Activated CD4-positive, alpha-beta T cell treated with anti-CD3 and anti-CD28 coated beads, Interleukin-2, amount 50 U/mL, for 4 hours (primary cell): ENCODE data around the gene IRF7.

ENCODE experiments used
- DNase-seq, 2 experiments: peaks; one replicate each; pipeline ENCODE4 v3.0.0-alpha.2; 2020

The IRF7 gene

DNA sequence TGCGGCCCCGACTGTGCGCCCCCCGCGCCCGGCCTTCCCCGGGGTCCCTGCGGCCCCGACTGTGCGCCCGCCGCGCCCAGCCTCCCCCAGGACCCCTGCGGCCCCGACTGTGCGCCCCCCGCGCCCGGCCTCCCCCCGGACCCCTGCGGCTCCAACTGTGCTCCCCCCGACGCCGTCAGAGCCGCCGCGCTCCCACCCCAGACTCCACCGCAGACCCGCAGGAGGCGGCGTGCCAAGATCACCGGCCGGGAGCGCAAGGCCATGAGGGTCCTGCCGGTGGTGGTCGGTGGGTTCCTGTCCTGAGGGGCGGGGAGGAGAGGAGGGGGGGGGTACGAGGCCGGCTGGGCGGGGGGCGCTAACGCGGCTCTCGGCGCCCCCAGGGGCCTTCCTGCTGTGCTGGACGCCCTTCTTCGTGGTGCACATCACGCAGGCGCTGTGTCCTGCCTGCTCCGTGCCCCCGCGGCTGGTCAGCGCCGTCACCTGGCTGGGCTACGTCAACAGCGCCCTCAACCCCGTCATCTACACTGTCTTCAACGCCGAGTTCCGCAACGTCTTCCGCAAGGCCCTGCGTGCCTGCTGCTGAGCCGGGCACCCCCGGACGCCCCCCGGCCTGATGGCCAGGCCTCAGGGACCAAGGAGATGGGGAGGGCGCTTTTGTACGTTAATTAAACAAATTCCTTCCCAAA lies 24.4 kb upstream of the IRF7 start:
- no peak for DNase-seq

DNA sequence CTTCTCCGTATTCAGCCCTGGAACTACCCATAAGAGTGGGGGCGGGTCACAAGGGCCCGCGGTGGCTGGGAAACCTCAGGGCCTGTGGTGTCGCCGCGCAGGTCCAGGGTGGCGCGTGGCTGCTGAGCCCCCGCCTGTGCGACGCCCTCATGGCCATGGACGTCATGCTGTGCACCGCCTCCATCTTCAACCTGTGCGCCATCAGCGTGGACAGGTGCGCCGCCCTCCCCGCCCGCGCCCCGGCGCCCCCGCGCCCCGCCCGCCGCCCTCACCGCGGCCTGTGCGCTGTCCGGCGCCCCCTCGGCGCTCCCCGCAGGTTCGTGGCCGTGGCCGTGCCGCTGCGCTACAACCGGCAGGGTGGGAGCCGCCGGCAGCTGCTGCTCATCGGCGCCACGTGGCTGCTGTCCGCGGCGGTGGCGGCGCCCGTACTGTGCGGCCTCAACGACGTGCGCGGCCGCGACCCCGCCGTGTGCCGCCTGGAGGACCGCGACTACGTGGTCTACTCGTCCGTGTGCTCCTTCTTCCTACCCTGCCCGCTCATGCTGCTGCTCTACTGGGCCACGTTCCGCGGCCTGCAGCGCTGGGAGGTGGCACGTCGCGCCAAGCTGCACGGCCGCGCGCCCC lies 23.7 kb upstream of the IRF7 start:
- no peak for DNase-seq

DNA sequence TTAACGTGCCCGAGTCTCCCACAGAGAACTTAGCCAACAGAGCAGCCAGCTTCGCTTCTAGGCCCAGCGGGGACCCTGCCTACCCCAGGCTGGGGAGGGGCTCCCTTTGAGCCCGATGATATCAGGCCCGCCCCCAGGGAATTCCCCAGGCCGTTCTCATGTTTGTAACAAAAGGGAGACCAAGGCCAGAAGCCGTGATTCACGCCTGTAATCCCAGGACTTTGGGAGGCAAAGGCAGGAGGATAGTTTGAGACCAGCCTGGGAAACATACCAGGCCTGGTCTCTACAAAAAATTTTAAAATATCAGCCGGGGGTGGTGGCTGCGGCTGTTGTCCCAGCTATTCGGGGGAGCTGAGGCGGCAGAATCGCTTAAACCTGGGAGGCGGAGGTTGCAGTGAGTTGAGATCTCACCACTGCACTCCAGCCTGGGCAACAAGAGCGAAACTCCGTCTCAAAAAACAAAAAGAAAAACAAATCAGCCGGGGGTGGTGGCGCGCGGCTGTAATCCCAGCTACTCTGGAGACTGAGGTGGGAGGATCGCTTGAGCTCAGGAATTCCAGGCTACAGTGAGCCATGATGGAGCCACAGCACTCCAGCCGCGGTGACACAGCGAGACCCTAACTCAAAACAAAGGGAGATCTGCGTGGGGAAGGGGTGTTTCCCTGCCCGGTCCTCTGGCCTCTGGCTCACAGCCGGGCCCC lies 23.0 kb upstream of the IRF7 start:
- DNase-seq: no peak

DNA sequence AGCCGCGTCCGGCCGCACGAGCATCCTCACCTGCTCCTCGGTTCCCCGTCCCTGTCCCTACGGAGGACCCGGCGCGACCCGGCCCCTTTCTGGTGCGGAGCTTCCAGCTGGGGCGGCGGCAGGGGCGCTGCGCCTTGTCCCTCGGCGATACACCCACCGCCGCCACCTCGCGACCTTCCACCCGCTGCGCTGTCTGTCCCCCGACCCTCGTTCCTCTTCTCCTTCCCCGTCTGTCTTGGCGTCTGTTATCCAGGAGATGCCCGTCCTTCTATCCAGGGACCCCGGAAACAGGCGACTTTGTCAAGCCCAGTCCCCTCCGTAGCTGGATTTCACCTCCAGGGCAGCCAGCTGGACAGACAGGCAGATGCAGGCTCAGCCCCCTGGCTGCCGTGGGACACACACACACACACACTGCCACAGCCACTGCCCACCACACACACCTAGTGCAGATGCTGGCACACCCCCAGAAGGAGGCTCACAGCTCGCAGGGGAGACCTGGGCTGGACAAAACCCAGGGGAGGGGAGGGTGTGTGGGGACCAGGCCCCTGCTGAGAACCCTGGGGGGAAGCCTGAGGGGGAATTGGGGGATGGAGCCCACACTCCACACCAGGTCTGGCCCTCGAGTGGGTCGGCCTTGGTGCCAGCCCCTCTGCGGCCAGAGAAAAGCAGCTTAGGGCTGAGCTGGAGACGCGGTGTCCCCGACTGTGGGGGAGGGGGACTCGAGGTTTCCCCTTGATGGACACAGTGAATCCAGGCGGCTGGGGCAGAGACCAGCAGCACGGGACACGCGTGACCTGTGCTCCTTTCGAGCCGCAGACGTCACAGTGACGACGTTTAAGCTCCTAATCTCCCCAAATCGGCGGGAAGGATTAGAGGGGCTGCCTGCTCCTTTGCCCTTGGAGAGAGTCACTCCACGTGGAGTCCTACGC lies 22.1 kb upstream of the IRF7 start:
- no peak for DNase-seq

DNA sequence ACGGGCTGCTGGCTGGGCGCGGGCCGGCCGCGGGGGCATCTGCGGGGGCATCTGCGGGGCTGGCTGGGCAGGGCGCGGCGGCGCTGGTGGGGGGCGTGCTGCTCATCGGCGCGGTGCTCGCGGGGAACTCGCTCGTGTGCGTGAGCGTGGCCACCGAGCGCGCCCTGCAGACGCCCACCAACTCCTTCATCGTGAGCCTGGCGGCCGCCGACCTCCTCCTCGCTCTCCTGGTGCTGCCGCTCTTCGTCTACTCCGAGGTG lies 21.5 kb upstream of the IRF7 start:
- DNase-seq: no peak

DNA sequence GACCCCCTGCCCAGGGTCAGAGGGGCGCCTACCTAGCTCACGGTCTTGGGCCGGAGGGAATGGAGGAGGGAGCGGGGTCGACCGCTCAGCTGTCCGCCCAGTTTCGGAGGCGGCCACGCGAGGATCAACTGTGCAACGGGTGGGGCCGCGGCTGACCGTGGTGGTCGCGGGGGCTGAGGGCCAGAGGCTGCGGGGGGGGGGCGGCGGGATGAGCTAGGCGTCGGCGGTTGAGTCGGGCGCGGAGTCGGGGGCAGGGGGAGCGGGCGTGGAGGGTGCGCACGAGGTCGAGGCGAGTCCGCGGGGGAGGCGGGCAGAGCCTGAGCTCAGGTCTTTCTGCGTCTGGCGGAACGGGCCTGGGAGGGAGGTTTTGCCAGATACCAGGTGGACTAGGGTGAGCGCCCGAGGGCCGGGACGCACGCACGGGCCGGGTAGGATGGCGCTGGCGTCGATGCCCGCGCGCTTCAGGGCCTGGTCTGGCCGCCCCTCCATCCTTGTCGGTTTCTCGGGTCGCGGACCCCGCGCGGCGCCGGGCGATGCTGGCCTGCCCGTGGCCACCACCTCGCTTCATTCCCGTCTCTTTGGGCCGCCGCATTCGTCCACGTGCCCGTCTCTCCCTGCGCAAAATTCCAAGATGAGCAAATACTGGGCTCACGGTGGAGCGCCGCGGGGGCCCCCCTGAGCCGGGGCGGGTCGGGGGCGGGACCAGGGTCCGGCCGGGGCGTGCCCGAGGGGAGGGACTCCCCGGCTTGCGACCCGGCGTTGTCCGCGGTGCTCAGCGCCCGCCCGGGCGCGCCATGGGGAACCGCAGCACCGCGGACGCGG lies 21.0 kb upstream of the IRF7 start, which contains the start of gene DRD4:
Gene DRD4, plus strand, starts transcription at position 759 of the 822 bp plus-strand sequence. Its CDS starts 36 bp downstream, at position 795.
- DNase-seq: no peak

DNA sequence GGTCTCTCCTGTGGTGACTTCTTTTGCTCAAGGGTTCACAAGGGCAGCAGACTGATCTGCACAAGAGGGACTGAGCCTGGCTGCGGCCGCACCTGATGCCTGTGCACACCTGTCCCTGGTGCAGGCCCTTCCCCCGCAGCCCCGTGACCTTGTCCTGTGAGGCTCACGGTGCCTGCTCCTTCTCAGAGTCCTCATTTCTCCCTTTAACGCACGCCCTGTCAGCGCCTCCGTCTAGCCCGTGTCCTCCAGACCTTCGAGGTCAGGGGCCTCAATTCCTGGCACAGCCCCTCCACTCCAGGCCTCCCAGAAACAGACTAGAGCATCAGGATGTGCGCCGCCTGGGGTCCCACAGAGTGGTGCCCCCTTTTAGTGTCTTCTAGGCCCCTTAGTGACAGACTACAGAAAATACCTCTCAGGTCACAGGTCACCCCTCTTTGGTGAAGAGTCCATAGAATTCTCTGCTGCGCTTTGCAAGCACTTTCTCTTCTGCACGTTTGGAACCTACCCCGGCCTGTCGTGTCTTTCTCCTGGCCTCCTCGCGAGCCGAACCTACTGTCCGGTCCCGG lies 20.3 kb upstream of the IRF7 start:
- no peak for DNase-seq

DNA sequence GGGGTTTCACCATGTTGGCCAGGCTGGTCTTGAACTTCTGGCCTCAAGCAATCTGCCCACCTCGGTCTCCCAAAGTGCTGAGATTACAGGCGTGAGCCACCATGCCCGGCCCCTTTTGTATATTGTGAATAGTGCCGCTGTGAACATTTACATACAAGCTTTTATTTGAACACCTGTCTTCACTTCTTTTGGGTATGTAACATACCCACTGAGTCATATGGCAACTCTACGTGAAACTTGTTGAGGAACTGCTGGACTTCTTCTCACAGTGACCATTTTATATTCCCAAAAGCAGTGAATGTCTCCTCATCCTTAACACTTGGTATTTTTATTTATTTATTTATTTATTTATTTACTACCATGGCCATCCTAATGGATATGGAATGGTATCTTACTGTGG lies 15.1 kb upstream of the IRF7 start:
- DNase-seq: no peak

DNA sequence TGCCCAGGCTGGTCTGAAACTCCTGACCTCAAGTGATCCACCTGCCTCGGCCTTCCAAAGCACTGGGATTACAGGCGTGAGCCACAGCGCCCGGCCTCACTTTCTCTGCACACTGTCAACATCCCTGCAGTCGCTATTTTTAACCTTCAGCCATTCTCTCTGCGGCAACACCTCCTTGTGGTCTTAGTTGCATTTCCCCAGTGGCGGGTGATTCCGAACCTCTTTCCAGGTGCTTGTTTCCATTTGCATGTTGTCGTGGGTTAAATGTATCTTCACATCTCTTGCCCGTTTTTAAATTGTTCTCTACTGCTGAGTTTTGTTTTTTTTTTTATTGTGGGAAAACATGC lies 13.5 kb upstream of the IRF7 start:
- DNase-seq: no peak

DNA sequence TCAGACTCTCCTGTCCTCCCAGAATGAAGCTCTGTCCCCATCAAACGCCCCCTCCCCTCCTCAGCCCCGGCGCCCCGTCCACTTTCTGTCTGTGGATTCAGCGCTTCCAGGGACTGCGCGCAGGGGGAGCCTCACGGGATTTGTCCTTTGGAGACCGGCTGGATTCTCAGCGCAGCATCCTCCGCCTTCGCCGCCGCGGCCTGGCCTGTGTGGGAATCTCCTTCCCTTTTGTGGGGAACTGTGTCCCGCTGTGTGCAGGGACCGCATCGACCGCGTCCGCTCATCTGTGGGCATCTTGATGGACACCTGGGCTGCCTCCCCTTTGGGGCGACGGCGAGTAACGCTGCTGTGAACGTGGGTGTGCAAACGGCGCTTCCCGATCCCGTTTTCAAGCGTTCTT lies 12.3 kb upstream of the IRF7 start:
- no peak for DNase-seq

DNA sequence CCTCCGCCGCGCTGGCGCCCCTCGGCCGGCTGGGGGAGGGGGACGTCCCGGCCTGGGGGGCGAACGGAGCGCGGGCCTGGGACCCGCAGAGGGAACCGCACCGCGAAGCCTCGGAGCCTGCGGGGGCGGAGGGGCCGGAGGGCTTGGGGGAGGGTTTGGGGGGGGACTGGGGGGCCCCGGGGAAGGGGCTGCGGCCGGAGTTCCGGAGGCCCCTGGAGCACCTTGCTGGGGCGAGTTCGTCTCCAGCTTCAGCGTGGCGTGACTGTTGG lies 11.5 kb upstream of the IRF7 start:
- no peak for DNase-seq

DNA sequence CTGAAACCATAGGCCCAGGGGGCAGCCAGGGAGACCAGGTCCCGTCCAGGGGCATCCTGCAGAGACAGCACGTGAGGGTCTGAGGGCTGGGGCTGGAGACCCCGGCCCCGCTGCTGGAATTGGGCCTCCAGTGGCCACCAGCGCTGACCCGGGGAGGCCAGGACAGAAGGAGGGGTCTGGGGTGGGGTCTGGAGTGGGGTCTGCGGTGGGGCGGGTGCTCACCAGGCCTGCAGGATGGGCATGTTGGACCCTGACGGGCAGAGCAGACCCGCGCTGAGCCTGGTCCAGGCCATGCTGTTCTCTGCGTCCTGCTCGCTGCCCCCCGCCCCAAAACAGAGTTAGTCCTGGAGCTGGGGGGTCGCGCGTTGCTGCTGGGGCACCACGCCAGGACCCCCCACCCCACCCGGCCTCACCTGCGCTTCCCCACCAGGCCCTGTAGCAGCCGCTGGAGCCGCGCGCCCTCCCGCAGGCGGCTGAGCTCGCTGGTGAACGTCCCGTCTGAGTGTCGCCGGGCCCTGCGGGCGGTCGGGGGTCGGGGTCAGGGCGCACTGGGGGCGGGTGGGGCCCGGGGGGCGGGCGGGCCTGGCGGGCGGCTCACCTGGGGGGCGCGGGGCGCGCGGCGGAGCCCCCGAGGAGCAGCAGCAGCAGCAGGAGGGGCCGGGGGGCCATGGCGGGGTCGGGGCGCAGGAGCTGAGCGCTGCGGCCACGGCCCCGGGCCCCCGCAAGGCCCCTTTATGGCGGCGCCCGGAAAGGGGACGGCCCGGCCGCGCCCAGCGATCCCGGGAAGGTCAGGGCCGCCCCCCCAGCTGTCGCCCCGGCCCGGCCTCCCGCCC lies 10.9 kb upstream of the IRF7 start, which contains the start of gene SCT:
Gene SCT, minus strand, starts transcription at position 707 of the 833 bp plus-strand sequence. Its CDS starts 38 bp downstream, at position 669.
- DNase-seq: no peak

DNA sequence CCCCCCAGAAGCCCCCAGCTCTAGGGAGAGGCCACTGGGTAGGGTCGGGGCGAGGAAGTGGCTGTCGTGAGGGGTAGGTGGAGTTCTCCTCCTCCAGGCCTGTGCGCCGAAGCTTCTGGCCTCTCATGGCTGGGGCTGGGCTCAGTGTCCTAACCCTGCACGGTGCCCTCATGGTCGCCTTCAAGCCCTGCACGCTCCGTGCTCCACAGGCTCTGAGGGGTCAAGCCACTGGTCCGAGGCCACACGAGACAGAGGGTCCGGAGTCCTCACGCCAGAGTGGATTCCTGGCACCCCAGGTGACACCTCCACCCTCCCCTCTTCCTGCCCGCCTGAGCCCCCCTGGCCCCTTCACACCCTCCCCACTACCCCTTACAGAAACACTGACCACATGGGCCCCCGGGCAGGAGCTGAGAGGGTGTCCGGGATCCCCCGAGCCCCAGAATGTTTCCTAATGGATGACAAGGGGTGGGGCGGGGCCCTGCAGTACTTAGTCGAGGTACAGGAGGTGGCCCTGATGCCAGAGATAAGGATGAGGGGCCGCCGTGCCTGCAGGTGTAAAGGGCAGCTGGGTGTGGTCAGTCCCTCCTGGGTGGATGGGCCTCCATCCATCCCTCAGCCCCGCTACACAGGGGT lies 10.0 kb upstream of the IRF7 start:
- no peak for DNase-seq

DNA sequence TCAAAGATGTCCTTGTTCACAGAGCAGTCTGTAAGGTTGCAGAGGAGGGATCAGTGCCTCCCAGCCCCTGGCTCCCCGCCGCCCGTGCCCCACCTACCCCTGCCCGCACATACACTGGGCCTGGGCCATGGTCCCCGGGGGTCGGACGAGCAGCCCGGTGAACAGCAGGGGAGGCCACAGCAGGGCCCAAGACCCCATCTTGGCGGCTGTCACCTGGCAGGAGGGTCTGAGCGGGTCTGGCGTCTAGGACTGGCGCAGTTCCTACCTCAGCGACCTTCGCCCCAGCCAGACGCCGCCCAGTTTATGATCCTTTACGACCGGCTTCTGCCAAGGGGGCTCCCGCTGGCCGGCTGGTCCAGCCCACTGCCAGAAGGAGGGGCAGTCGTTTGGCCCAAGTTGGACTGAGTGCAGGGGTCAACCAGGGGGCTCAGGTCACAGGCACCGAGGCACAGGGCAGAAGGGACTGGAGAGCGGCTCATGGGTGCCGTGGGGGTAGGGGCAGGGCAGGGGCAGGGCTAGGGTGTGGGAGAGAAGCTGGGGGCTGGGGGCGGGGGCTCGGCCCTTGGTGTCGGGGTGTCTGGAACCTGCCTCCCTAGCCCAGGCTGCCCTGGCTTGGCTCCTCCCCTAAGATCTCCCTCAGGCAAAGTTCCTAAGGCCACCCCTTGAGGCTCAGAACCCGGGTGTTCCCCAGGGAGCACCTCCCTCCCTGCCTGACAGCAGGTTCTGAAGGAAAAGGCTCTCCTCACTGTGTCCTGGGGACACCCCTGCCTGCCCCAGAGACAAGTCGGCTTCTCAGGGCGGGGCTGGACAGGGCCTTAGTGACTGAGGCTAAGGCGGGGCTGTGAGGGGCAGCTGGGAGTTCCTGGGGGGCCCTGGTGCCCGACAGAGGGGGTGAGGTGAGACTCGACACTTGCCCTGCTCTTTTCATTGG lies 9.2 kb upstream of the IRF7 start, which contains the start of gene CDHR5:
Gene CDHR5, minus strand, starts transcription at position 251 of the 931 bp plus-strand sequence. Its CDS starts 53 bp downstream, at position 198.
- no peak for DNase-seq

DNA sequence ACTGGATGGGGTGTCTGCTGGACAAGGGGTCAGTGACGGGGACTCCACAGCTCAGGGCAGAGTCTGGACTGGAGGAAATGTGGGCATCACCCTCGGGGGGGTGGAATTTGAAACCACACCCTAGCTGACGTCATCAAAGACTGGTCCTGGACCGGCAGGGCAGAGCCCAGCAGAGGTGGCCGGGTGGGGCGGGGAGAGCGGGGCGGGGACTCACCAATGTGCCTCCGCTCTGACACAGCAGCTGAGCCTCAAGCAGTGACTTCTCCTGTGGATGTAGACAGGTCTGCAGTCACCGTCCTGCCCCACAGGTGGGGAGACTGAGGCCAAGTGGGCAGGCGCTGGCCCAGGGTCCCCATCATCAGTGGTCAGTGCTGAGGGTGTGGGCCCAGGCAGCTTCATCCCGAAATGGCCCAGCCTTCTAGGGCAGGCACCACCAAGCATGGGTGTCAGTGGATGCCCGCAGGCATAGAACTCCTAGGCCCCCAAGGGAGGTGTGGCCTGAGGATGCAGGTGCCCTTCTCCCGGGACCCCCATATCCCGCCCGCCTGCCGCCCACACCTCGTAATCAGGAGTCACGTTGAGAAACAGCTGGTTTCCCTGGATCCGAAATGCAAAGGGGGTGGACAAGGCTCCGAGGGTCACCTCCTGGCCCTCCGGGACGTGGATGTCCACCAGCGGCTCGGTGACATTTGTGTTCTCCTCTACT lies 8.4 kb upstream of the IRF7 start:
- DNase-seq: no peak

DNA sequence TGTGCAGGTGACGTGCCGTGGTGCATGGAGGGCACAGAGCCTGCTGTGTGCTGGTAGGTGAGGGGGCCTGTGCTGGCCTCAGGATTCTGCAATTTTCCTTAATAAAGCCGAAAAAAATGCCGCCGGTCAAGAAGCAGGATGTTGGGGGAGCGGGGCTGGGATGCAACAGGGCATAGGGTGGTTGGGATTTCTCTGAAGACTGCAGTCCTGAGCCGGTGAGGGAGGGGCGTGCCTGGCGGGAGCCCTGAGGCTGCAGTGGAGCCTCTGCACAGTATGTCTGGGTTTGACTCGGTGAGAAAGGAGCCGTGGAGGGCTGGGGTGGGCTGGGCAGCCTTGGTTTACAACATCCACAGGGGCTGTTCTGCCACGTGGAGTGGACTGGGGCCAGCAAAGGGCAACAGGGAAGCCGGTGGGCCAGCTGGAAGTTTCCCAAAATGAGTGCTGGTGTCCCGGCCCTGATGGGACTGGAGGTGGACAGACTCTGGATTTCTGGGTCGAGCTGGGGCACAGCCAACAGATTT lies 7.7 kb upstream of the IRF7 start:
- DNase-seq: no peak

DNA sequence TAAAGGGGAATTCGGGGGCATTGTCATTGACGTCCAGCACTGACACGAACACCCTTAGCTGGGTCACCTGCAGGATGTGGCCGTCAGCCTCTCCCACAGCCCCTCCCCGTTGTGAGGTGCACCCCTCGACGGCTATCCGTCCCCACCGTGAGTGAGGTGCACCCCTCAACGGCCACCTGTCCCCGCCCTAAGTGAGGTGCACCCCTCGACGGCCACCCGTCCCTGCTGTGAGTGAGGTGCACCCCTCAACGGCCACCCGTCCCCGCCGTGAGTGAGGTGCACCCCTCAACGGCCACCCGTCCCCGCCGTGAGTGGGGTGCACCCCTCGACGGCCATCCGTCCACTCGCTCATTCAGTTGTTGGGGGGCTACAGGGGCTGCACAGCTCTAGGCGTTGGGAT lies 6.1 kb upstream of the IRF7 start:
- no peak for DNase-seq

DNA sequence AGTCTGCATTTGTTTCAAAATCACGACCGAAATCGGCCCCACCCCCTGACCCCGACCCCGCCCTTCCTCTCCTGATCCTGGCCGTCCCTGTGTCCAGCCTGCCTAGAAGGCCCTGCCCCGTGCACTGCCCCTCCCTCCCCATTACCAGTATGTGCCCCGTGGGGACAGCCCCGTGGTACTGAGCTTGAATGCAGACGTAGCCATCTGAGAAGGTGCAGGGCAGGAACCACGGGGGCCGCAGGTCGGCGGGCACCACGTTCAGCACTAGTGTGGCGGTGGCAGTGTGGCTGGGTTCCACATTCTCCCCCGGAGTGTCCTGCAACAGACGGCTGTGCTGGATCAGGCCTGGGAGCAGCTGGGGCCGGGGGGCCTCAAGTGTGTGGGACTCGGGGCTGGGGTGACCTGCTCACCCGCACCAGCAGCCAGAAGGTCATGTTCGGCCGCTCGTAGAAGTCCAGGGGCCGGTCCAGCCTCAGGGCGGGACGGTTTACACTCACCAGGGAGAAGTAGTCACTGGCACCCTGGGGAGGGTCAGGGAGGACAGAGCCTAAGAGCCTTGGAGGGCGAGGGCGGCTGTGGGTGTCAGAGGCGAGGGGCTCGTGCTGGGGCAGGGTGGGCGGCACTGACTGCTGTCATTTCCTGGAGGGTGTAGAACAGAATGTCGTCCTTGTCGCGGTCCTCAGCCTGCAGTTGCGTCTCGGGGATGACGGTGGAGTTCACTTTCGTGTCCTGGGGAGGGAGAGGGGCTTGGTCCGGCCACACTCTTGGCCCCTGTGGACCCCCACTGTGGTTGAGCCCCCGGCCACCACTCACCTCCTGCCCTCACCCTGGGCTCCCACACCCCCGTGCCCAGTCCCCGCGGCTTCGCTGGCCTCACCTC lies 5.4 kb upstream of the IRF7 start:
- DNase-seq: no peak
